Left ventricle myocardium inferior (tissue), 1 donor: ENCODE data around the gene HOXC5. TPM values are rescaled to one million over a fixed set of nuclear protein-coding genes. Genes with fewer than 3 reads are reported as not detected.

Source experiments
- DNase-seq: peaks from one replicate; pipeline ENCODE4 v3.0.0-alpha.2; 2020
- H3K27ac ChIP-seq: fragments of 200-600 bp; replicated peaks from 2 replicates; pipeline ENCODE4 v1.8.0; 2021
- H3K27me3 ChIP-seq: fragments of 200-600 bp; 2 replicates; pipeline ENCODE4 v1.8.0; 2021; ENCODE audit warnings: low read depth
- H3K36me3 ChIP-seq: fragments of 200-600 bp; 2 replicates; pipeline ENCODE4 v1.8.0; 2021
- H3K4me1 ChIP-seq: fragments of 200-600 bp; 2 replicates; pipeline ENCODE4 v1.8.0; 2021
- H3K4me3 ChIP-seq: fragments of 200-600 bp; 2 replicates; pipeline ENCODE4 v1.8.0; 2021; ENCODE audit warnings: mild to moderate bottlenecking, moderate library complexity
- H3K9me3 ChIP-seq: fragments of 200-600 bp; replicated peaks from 2 replicates; pipeline ENCODE4 v1.8.0; 2021
- CTCF ChIP-seq: fragments of 200-600 bp; IDR thresholded peaks from 2 replicates; pipeline ENCODE4 v1.8.0; 2021; ENCODE audit warnings: antibody characterized with exemption, mild to moderate bottlenecking, borderline replicate concordance
- intact Hi-C: fragments of 100-400 bp; cut with micrococcal nuclease; formaldehyde crosslinking; loops from one replicate; pipeline ENCODE4 v1.11.0; 2022
- total RNA-seq: library from RNA; stranded (reverse); fragmentation: NEBNext Ultra II Directional; extraction: Animal tissue kit (Norgen Biotek cat#: 25700); gene quantifications from one replicate; pipeline ENCODE4 v1.2.1, GENCODE V29; 2021
- donor health status: DM: no; HTN: yes; CAD: no; lungs with severe emphysema.

The HOXC5 gene
- total RNA-seq, 1 donor from 2014 or later = not detected

GRCh38 chr12:54010053-54010971, 22.5 kb upstream of the HOXC5 start:
- DNase-seq = no peak
- Histone ChIP-seq H3K4me3 (no peak overlapping the region), H3K36me3 (no peaks in the 10 kb centered on the region), H3K27ac (no peak overlapping the region), H3K9me3 (no peaks in the 10 kb centered on the region), H3K27me3 (peaks cover 98% of the 10 kb centered on the region), H3K4me1 (peaks cover 23% of the 10 kb centered on the region)
- no peak for TF ChIP-seq CTCF
- intact Hi-C loops = no loop called here

GRCh38 chr12:54010972-54011664, 21.7 kb upstream of the HOXC5 start:
- intact Hi-C loops = no loop called here
- no peak for TF ChIP-seq CTCF
- H3K36me3 ChIP-seq = no peaks in the 10 kb centered on the region
- H3K4me3 ChIP-seq = no peak overlapping the region
- no peaks in the 10 kb centered on the region for H3K9me3 ChIP-seq
- peaks cover 22% of the 10 kb centered on the region for H3K4me1 ChIP-seq
- no peak for DNase-seq
- peaks cover 98% of the 10 kb centered on the region for H3K27me3 ChIP-seq
- no peak overlapping the region for H3K27ac ChIP-seq

DNA sequence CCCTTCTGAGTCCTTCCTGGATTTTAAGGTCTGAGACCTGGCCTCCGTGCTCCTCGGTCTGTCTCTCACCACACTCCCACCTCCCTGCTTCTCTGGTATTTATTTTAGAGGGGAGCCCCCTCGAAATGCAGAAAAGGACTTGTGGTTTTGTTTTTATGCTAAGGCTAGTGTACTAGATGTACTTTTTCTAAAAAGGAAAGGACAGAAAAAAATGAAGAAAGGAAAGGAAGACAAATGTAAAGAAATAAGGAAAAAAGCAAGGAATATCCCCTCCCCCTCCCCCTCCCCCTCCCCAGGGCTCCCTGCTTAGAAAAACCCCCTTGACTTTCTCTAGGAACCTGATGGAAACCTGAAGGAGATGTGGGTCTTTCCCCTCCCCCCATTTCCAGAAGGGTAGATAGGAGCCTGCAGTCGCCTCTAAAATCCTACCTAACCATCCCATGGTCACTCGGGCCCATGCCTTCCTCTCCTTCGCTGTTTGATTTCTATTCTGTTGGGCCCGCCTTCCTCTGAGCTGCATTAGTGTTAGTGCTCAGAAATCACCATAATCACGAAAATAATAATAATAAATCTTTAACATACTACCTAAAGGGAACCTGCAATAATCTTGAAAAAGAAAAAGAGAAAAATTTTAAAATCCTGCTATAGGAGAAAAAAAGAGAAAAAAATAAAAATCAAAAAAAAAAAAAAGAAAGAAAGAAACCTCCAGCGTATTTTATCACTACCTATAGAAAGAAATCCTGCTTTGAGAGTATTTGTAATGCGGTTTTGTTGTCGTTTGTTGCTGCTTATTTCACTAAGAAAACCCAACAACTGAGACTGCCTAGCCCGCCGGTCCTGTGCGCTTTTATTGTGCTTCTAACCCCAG, 21.0 kb upstream of the HOXC5 start:
- no peaks in the 10 kb centered on the region for H3K9me3 ChIP-seq
- no peak for DNase-seq
- peaks cover 19% of the 10 kb centered on the region for H3K4me1 ChIP-seq
- no peaks in the 10 kb centered on the region for H3K36me3 ChIP-seq
- H3K4me3 ChIP-seq = no peak overlapping the region
- H3K27ac ChIP-seq = no peak overlapping the region
- TF ChIP-seq CTCF = no peak
- H3K27me3 ChIP-seq = peaks cover 98% of the 10 kb centered on the region
- intact Hi-C loops = no loop called here

DNA sequence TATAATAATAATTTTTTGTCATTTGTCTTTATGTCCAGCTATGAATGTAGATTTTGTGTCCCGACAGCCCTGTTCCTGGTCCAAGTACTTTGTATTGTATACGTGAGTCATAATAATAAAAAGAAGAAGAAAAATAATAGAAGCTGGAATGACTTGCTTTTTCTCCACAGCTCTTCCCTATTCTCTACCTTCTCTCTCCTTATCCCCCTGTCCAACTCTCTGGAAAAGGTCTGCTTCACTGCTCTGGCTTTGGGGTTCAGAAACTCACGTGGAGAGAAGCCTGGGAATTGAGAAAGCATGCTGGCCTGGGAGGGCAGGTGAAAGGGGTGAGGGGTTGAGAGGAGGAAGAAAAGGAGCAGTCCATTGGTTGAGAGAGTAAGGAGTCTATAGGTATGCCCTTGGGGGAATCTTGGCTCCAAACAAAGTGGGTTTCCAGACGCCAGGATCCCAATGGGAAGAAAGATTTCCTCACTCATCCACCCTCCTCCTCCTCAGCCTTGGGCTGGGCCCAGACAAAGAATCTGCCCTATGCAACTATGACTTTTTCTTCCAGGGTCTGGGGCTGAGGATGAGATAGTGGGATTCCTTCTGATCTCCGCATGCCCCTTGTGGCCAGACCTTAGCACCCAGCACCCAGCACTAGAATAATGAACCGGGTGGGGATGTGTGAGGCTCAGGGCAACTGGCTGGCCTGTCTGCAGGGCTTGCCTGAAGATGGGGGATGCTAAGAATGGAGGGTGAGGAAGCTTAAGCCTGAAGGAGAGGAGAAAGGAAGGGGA, 20.0 kb upstream of the HOXC5 start:
- H3K27ac ChIP-seq = no peak overlapping the region
- H3K4me3 ChIP-seq = no peak overlapping the region
- intact Hi-C loops = no loop called here
- peaks cover 98% of the 10 kb centered on the region for H3K27me3 ChIP-seq
- DNase-seq = no peak
- no peaks in the 10 kb centered on the region for H3K9me3 ChIP-seq
- no peaks in the 10 kb centered on the region for H3K36me3 ChIP-seq
- no peak for TF ChIP-seq CTCF
- H3K4me1 ChIP-seq = peaks cover 28% of the 10 kb centered on the region
